GM18519 (cell line): ENCODE data around the gene FRMD8.
"Not testable (repeated sequence)": the region's sequence is repeated elsewhere in the genome, so short reads cannot be mapped to it uniquely, and the experiment has no call there.

Experiments
- ATAC-seq: cut with Tn5 transposase; IDR thresholded peaks from one replicate; pipeline ENCODE4 v1.9.1; 2021; ENCODE audit warnings: mild to moderate bottlenecking, moderate library complexity; ENCODE audit not compliant: unreplicated experiment, low FRiP score

The FRMD8 gene

GRCh38 chr11:65411681-65412070 lies 25.2 kb downstream of the FRMD8 start:
- ATAC-seq = no peak

GRCh38 chr11:65412271-65413076 lies 26.0 kb downstream of the FRMD8 start:
- no peak for ATAC-seq

DNA sequence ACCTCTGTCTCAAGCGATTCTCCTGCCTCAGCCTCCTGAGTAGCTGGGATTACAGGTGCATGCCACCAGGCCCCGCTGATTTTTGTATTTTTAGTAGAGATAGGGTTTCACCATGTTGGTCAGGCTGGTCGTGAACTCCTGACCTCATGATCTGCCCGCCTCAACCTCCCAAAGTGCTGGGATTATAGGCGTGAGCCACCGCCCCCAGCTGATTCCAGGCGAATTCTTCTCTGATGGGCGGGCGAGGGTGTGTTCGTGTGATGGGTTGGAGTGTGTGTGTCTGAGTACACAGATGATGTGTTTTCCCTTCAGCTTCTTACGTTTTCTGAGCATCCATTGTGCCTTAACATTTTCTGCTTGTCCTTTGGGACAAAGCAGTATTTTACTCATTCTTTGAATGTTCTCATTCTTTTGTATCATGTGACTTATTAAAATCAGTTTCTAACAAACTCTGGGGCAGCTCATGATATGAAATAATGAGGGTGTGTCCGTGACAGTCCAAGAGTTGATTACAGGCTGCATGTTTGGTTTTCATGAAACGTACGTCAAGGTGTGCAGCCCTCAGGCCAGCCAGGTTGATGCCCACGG lies 26.7 kb downstream of the FRMD8 start:
- ATAC-seq = not testable (repeated sequence)

- ATAC-seq = no peak
These were observed 28.5 kb downstream of the FRMD8 start for GRCh38 chr11:65414776-65415498.

- ATAC-seq = no peak
These were observed 29.3 kb downstream of the FRMD8 start for GRCh38 chr11:65415499-65416340.

GRCh38 chr11:65416341-65416824 lies 29.9 kb downstream of the FRMD8 start:
- no peak for ATAC-seq

DNA sequence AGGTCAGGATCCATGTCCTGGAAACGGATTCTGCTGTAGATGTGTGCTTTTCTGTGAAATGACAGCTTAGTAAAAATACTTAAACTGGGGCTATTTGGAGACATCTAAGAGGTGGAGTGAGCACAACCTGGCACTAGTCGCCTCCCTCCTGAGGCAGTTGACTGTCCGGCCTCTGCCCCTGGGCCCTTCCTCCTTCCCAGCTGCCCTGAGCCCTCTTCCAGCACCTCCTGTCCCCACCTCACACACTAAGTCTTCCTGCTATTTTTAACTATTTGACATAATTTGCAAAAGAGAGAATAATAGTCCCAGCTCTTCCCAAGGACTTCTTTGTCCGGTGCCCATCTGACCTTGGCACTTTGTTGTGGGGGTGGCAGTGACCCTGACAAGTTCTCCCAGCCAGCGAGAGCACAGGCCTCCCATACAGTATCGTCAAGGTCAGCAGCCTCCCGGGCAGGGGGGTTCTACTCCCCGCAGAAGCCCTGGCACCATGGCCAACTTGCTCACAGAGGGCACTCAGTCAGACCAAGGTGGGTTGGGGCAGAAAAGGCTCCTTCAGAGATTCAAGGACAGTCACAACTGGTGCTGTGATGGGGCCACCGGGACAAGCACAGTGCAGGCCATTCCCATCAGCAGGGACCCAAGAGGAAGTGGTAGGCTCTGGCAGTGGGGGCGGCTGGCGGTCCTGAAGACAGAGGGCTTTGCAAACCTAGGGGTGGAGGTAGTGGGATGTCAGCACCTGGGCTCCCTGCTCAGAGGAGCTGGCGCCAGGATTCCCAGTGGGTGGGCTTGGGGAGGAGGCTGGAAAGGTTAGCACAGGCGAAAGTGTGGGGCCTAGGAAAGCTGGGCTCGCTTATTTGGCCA lies 30.6 kb downstream of the FRMD8 start:
- no peak for ATAC-seq

DNA sequence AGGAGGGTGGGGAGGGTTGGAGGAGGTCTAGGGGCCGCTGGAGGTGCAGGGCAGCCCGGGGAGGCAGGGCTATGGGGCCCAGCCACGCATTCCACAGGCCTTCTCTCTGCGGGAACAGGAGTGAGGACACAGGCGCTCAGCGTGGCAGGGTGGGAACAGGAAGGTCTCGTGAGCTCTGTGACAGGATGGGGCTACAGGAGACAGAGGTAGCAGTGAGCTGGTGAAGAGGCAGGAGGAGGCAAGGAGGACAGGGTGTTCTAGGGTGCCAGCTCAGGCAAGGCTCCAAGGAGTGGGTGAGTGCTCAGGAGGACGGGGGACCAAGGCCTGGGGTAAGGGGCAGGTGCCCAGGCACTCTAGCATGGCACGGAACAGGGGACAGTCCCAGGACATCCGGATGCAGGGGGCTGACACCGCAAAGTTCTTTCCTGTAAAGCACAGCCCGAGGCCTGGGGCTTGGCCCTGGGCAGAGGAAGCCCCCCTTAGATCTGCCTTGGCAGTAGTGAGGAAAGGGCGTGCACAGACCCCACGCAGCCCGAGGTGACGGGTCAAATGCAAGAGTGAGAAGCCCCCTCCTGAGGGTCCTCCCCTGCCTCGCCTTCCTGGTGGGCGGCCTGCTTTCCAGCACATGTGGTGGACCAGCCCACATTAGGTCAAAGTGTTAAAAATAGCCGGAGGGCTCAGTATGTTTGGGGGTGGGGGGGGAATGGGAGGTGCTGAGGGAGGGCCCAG lies 31.4 kb downstream of the FRMD8 start:
- no peak for ATAC-seq

DNA sequence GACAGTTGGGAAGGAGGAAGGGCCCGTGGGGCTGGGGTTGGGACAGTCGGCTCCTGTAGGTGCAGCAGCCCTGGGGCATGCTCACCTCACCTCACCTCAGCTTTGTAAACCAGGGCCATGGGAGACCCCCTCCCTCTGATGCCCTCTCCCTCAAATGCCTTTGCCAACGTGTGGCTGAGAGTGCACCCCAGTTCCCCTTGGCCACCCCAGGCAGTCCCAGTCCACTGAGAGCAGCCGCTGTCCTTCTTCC lies 31.9 kb downstream of the FRMD8 start:
- ATAC-seq = no peak

GRCh38 chr11:65418681-65419459 lies 32.4 kb downstream of the FRMD8 start:
- no peak for ATAC-seq

- no peak for ATAC-seq
These were observed 33.0 kb downstream of the FRMD8 start for GRCh38 chr11:65419460-65419771.

GRCh38 chr11:65419772-65420481 lies 33.5 kb downstream of the FRMD8 start:
- ATAC-seq = no peak

DNA sequence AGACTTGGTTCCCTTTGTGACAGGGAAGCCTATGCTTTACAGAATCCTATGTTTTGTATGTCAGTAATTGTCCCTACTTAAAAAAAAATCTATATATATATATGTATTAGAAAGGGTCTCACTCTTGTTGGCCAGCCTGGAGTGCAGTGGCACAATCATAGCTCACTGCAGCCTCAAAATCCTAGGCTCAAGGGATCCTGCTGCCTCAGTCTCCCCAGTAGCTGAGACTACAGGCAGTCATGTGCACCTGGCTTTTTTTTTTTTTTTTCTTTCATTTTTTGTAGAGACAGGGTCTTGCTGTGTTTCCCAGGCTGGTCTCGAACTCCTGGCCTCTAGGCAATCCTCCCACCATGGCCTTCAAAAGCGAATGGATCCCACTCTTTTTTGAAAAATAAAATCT lies 34.1 kb downstream of the FRMD8 start:
- ATAC-seq = no peak

GRCh38 chr11:65420979-65421793 lies 34.7 kb downstream of the FRMD8 start:
- ATAC-seq = no peak

- no peak for ATAC-seq
These were observed 35.6 kb downstream of the FRMD8 start for GRCh38 chr11:65421794-65422632.
